Endothelial cell (in vitro differentiated cells): ENCODE data around the gene CASD1. TPM values are rescaled to one million over a fixed set of nuclear protein-coding genes. Genes with fewer than 3 reads are reported as not detected.

ENCODE experiments used
- DNase-seq: peaks from one replicate; pipeline ENCODE4 v3.0.0; 2021; ENCODE audit warnings: low spot score
- H3K27ac Mint-ChIP-seq: one replicate; pipeline ENCODE4 v1.8.0; 2021; ENCODE audit warnings: mixed read lengths, inconsistent platforms; ENCODE audit not compliant: unreplicated experiment
- H3K27me3 Mint-ChIP-seq: one replicate; pipeline ENCODE4 v1.8.0; 2021; ENCODE audit warnings: mild to moderate bottlenecking, moderate library complexity, mixed read lengths, inconsistent platforms; ENCODE audit not compliant: unreplicated experiment
- H3K36me3 Mint-ChIP-seq: one replicate; pipeline ENCODE4 v1.8.0; 2021; ENCODE audit warnings: mild to moderate bottlenecking, low read depth, mixed read lengths, inconsistent platforms; ENCODE audit not compliant: unreplicated experiment
- H3K4me1 Mint-ChIP-seq: one replicate; pipeline ENCODE4 v1.8.0; 2021; ENCODE audit warnings: mild to moderate bottlenecking, mixed read lengths, inconsistent platforms; ENCODE audit not compliant: unreplicated experiment
- H3K4me3 Mint-ChIP-seq: one replicate; pipeline ENCODE4 v1.8.0; 2021; ENCODE audit warnings: mild to moderate bottlenecking, mixed read lengths, inconsistent platforms; ENCODE audit not compliant: unreplicated experiment
- H3K9me3 Mint-ChIP-seq: one replicate; pipeline ENCODE4 v1.8.0; 2021; ENCODE audit warnings: mixed read lengths, inconsistent platforms; ENCODE audit not compliant: unreplicated experiment
- CTCF ChIP-seq: fragments of 200-600 bp; sonication (generic); IDR thresholded peaks from one replicate; pipeline ENCODE4 v1.5.0; 2021; ENCODE audit warnings: antibody characterized with exemption; ENCODE audit not compliant: unreplicated experiment
- total RNA-seq: library from RNA; stranded (reverse); fragmentation: NEBNext Ultra II Directional; extraction: Animal tissue kit (Norgen Biotek cat#: 25700); gene quantifications from one replicate; pipeline ENCODE4 v1.2.1, GENCODE V29; 2021; ENCODE audit not compliant: unreplicated experiment

The CASD1 gene
- total RNA-seq, 1 donor from 2014 or later: 28.8 TPM

- no peaks in the 10 kb centered on the region for H3K9me3 Mint-ChIP-seq
- H3K27ac Mint-ChIP-seq: no peak overlapping the region
- H3K36me3 Mint-ChIP-seq: no peaks in the 10 kb centered on the region
- no peak overlapping the region for H3K4me3 Mint-ChIP-seq
- H3K4me1 Mint-ChIP-seq: no peaks in the 10 kb centered on the region
- no peak for TF ChIP-seq CTCF
- no peak for DNase-seq
- H3K27me3 Mint-ChIP-seq: peaks cover 3% of the 10 kb centered on the region
These were observed 23.4 kb upstream of the CASD1 start for GRCh38 chr7:94486216-94486615.

- no peak overlapping the region for H3K27ac Mint-ChIP-seq
- no peaks in the 10 kb centered on the region for H3K9me3 Mint-ChIP-seq
These were observed 18.2 kb upstream of the CASD1 start for GRCh38 chr7:94491410-94491809.

GRCh38 chr7:94492601-94493000 lies 17.0 kb upstream of the CASD1 start:
- no peaks in the 10 kb centered on the region for H3K9me3 Mint-ChIP-seq
- no peaks in the 10 kb centered on the region for H3K27me3 Mint-ChIP-seq
- no peaks in the 10 kb centered on the region for H3K4me1 Mint-ChIP-seq
- no peaks in the 10 kb centered on the region for H3K36me3 Mint-ChIP-seq
- no peak overlapping the region for H3K4me3 Mint-ChIP-seq
- no peak overlapping the region for H3K27ac Mint-ChIP-seq
- no peak for DNase-seq
- no peak for TF ChIP-seq CTCF

More at GRCh38 chr7:94491410-94491809, 18.2 kb upstream of the CASD1 start:
- no peak for TF ChIP-seq CTCF
- no peak for DNase-seq
- Mint-ChIP-seq H3K4me3 (no peak overlapping the region), H3K27me3 (no peaks in the 10 kb centered on the region), H3K36me3 (no peaks in the 10 kb centered on the region), H3K4me1 (no peaks in the 10 kb centered on the region)

- Mint-ChIP-seq H3K4me3 (no peak overlapping the region), H3K9me3 (no peaks in the 10 kb centered on the region), H3K27ac (no peak overlapping the region), H3K36me3 (no peaks in the 10 kb centered on the region), H3K4me1 (no peaks in the 10 kb centered on the region), H3K27me3 (no peaks in the 10 kb centered on the region)
- no peak for DNase-seq
- no peak for TF ChIP-seq CTCF
These were observed 11.5 kb upstream of the CASD1 start for GRCh38 chr7:94497874-94498670.

GRCh38 chr7:94498918-94499317 lies 10.7 kb upstream of the CASD1 start:
- H3K4me1 Mint-ChIP-seq: no peaks in the 10 kb centered on the region
- H3K27me3 Mint-ChIP-seq: no peaks in the 10 kb centered on the region
- no peaks in the 10 kb centered on the region for H3K36me3 Mint-ChIP-seq
- no peaks in the 10 kb centered on the region for H3K9me3 Mint-ChIP-seq
- TF ChIP-seq CTCF: no peak
- H3K4me3 Mint-ChIP-seq: no peak overlapping the region
- DNase-seq: no peak
- H3K27ac Mint-ChIP-seq: no peak overlapping the region
